ENCODE results near the gene ITIH4.

The ITIH4 gene

DNA sequence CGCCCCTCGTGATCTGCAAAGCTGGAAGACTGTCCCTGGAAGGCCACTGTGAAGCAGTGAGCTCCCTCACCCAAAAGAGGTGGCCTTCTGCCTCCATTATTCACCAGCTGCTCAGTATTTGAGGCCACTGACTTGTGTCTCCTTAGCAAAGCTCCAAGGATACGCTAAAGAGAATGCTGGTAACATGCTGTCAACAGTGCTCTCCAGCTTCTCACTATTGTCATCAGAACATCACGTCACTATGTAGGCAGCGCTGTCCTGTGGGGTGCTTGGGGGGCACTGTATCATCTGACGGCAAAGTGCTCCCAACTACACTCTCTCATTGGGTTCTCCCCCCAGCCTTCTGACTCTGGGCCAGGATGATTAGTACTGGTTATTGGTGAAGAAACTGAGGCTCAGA is 14.3 kb downstream of the ITIH4 start:
- no peak for FAIRE-seq
- no peak for DNase-seq (ENCODE audit: insufficient read length, low spot score)
- no peak for TF ChIP-seq POLR2A (IDR thresholded peaks at IDR 0.05; ENCODE audit: low read depth, low read length)

DNA sequence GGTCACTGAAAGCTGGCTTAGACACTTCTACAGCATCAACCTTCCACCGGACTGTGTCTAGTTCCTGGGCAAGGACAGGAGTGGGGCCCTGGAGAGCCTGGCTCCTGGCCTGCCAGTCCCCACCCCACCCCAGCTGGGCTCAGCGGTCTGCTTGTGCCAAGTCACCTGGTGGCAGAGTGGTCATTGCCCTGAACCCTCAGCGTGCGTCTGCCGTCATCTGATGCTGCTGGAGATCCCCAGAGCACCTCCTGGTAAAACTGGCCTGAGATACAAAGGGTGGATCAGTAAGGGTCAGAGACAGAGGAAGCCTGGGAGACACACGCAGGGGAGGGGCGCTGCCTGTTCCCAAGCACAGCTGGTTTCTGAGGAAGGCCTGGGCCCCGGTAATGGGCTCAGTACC is 16.7 kb downstream of the ITIH4 start:
- FAIRE-seq (no peak), DNase-seq (ENCODE audit: insufficient read length, low spot score) (no peak)
- no peak for TF ChIP-seq POLR2A (IDR thresholded peaks at IDR 0.05; ENCODE audit: low read depth, low read length)

DNA sequence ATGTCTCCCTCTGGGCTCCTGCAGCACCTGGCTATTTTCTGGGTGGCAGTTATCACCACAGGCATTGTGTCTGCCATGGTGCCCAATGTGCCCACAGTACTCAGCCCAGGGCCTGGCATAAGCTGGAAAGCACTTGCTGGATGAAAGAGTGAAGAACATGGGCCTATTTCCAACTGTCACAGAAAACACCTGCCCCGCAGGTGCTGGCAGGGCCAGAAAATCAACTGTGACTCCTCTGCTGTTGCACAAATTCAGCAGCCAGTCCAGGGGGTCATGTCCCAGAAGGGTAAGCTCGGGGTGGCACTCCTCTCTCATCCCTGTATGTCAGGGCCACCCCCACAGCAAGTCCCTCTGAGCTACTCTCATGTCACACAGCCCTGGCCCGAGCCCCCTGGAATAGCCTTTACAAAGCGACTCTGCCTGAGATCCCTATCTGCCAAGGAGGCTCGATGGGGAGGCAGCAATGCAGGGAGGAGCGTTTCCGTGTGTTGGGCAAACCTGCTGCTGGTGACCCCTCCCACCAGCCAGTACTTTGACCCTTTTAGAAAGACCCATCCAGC is 18.9 kb downstream of the ITIH4 start:
- FAIRE-seq (no peak), DNase-seq (ENCODE audit: insufficient read length, low spot score) (no peak)
- TF ChIP-seq POLR2A (IDR thresholded peaks at IDR 0.05; ENCODE audit: low read depth, low read length), result no peak

DNA sequence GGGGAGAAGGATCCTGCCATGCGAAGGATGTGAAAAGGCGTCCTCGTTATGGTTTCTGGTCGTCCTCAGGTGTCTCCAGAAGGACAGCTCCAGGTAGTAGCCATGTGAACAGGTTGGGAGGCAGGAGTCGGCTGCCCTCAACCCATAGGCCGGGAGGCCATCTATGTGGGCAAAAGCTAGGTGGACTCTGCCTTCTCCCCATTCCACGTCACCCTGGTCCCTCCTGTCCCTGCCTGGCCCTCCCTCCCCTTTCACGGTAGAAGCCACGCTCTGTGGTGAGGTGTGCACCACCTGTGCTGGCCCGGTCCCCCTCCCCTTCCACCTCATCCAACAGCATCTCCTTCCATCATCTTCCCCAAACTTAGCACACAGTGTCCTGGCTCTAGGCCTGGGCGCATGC is 19.5 kb downstream of the ITIH4 start:
- FAIRE-seq (no peak), DNase-seq (ENCODE audit: insufficient read length, low spot score) (no peak)
- no peak for TF ChIP-seq POLR2A (IDR thresholded peaks at IDR 0.05; ENCODE audit: low read depth, low read length)

DNA sequence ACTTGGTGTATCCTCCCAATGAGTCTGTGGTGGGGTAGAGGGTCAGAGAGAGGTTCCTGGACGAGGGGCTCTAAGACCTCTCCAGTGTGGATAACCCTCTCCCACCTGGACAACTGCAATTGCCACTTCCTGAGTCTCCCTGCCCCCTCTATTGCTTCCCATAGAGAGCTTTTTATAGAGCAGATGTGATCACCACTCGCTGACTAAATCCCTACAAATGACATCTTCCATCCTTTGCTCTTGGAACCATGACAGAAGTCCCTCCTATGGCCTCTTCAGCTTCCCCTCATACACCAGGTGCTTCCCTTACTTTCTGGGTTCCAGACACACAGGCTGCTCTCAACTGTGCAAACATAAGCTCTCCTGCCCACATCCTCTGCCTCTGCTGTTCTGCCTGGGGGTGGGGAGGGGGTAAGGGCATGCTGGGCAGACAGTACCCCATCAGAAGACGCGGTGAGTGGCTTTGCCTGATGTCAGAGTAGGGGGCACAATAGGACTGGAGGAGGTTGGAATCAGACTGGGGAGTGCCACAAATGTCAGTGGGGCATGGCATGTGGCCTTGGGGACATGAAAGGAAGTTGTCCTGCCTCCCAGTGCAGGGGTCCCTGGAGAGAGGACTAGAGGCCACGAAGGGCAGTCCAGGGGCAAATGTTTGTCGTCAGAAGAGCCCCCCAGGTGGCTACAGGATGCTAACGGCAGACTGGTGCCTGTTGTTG is 20.7 kb downstream of the ITIH4 start:
- DNase-seq (ENCODE audit: insufficient read length, low spot score), result no peak
- no peak for TF ChIP-seq POLR2A (IDR thresholded peaks at IDR 0.05; ENCODE audit: low read depth, low read length)

DNA sequence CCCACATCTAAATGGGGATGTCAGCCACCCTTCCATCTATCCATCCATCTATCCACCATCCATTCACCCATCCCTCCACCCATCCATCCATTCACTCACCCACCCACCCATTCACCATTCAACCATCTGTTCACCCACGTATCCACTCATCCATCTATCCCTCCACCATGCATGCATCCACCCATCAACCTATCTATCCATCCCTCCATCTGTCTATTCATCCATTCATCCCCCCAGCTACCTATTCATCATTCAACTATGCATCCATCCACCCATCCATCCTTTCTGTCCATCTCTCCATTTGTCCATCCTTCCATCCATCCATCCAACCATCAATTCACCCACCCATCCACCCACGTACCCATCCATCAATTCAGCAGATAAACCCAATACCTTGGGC is 21.3 kb downstream of the ITIH4 start:
- DNase-seq (ENCODE audit: insufficient read length, low spot score), result no peak
- no peak for FAIRE-seq
- TF ChIP-seq POLR2A (IDR thresholded peaks at IDR 0.05; ENCODE audit: low read depth, low read length), result no peak

More for the DNA sequence above, 20.7 kb downstream of the ITIH4 start:
- FAIRE-seq, result no peak

DNA sequence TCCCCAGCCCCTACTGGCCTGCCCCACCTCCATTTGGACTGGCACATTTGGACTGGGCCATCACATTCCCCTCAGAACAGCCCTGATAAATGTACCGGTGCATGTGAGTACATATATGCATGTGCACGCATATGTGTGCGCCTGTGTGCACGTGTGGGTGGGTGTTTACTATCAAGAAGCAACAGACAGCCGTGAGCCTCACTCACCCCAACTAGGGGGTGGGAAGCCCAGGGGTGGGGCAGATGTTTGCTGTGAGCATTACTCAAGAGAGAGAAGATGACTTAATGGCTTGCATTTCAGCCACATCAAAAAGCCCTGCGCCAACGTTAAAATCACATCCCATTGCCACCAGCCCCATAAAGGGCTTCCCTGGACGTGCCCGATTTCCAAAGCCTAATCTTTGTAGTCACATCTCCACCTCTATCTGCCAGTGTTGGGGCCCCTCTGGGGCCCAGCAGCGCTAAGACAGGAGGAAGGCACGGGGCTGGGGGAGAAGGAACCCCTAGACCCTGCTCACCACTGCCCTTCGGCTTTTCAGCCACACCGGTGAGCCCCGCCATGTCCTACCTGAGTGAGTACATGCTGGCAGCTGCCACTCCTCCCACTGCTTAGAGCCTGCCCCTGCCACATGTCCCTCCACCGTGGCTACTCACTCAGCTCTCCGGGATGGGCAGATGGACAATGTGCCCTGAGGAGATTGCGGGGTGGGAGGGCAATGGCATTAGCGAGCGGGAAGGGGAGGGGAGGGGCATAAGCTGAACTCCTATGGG is 25.0 kb downstream of the ITIH4 start:
- no peak for FAIRE-seq
- no peak for DNase-seq (ENCODE audit: insufficient read length, low spot score)
- no peak for TF ChIP-seq POLR2A (IDR thresholded peaks at IDR 0.05; ENCODE audit: low read depth, low read length)

DNA sequence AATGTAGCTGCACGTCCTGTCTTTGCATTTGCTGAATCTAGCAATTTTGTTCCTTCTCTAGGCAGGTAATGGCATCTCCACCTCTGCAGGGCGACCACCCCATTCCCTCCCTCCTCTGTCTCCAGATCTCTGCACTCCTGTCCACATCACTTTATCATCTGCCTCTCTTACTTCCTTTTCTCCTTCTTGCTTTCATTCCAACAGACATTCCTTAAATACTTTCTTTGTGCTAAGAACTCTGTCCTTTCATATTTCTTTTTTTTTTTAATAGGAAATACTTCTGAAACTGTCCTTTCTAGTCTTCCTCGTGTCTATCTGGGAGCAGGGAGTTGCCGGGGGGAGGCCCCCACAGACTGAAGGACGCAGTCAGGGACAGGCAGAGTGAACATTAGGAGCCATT is 28.6 kb downstream of the ITIH4 start:
- DNase-seq (ENCODE audit: insufficient read length, low spot score) (no peak), FAIRE-seq (no peak)
- TF ChIP-seq POLR2A (IDR thresholded peaks at IDR 0.05; ENCODE audit: low read depth, low read length), result no peak

DNA sequence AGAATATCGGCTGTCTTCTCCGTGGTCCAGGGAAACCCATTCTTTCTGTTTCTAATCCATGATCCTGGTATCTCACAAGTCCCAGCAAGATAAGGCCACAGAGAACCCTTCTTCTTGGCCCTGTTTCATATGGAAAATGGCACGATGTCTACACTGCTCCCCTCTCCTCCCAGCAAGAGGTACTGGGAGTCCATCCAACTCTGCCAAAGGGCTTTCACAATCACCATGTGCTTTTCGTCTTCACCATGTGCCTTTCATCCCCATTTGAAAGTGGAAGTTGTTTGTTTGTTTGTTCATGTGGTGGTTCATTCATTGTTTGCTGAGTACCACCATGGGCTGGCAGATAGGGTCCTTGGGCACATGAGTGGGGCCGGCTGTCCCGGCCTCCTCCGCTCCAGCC is 30.4 kb downstream of the ITIH4 start:
- no peak for TF ChIP-seq POLR2A (IDR thresholded peaks at IDR 0.05; ENCODE audit: low read depth, low read length)
- FAIRE-seq, result no peak

DNA sequence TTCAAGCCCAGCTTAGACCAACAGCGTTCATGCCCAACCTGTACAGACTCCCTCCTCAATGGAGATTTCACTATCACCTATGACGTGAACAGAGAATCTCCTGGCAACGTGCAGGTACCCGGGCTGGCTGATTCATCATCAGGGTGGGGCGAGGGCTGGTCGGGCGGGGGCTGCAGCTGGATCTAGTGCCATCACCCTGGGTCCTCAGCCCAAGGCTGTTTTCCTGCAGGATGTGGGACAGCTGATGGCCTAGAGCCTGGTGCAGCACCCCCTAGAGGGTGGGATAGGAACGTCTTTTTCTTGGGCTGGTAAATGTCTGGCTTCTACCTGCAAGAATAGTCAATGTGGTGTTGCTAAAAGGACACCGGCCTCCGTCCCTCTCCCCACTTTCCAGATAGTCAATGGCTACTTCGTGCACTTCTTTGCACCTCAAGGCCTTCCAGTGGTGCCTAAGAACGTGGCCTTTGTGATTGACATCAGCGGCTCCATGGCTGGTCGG is 31.4 kb downstream of the ITIH4 start:
- DNase-seq (ENCODE audit: insufficient read length, low spot score), result peak; percentile 66
- FAIRE-seq, result no peak
- no peak for TF ChIP-seq POLR2A (IDR thresholded peaks at IDR 0.05; ENCODE audit: low read depth, low read length)

More for the DNA sequence above, 30.4 kb downstream of the ITIH4 start:
- no peak for DNase-seq (ENCODE audit: insufficient read length, low spot score)

DNA sequence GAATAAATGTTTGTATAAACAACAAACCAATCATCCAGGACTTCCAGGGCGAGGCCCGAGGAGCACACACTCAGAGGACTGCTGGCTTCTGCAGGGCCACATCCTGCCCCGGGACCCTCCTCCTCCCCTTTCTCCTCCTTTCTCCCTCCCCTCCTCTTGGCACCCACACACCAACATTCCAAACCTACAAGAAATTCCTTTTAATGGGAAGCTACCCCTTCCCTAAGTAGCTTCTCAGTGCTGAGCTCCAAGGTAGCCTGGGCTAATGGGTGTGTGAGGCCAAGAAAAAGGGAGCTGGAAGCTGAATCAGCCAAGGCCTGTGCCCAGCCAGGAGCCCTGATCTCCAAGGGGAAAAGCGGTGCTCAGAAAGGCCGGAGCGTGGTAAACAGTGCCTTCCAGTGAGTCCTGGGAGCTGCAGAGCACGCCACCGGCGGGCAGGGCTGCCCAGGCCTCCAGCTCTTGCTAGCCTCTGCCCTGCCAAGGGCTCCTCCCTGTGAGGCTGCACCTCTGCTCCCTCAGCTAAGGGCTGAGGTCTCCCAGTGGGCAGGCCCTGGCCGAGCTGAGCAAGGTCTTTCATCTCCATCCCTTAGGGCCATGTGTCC is 32.0 kb downstream of the ITIH4 start:
- TF ChIP-seq POLR2A (IDR thresholded peaks at IDR 0.05; ENCODE audit: low read depth, low read length), result no peak
- FAIRE-seq, result no peak

DNA sequence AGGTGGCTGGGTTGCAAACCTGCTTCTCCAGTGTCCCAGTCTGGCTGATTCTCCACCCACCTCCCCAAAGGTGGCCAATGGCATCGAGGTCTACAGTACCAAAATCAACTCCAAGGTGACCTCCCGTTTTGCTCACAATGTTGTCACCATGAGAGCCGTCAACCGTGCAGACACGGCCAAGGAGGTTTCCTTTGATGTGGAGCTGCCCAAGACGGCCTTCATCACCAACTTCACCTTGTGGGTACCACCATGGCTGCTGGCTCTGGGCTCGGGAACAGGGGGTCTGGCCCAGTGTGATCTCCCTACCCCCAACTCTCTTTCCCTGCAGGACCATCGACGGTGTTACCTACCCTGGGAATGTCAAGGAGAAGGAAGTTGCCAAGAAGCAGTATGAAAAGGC is 34.1 kb downstream of the ITIH4 start:
- TF ChIP-seq POLR2A (IDR thresholded peaks at IDR 0.05; ENCODE audit: low read depth, low read length), result no peak
- DNase-seq (ENCODE audit: insufficient read length, low spot score) (no peak), FAIRE-seq (no peak)

More for the DNA sequence above, 32.0 kb downstream of the ITIH4 start:
- DNase-seq (ENCODE audit: insufficient read length, low spot score), result no peak

DNA sequence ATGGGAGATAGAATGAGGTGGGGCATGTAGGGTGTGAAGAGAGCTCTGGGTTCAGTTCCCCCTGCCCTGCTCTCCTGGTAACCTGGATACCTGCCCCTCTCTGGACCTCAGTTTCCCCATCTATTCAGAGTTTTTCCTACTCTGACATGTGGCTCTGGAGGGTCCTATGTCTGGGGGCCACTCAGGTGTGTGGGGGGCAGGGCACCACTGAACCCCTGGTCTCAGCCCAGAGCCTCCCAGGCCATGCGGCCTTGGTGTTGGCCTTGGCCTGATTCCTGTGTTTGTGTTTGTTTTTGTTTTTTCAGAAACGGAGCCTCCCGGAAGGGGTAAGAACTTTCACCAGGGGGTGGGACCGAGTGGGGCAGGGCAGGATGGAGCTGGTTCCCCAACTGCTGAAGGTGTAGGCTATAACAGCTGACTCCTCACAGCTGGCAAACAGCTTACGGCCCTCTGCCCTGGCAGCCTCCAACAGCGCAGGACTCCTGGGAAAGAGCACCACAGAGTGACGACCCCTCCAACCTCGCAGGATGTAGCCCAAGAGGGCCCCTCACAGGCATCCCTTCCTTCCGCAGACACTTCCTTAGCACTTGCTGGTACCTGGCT is 35.1 kb downstream of the ITIH4 start:
- no peak for FAIRE-seq
- no peak for DNase-seq (ENCODE audit: insufficient read length, low spot score)
- TF ChIP-seq POLR2A (IDR thresholded peaks at IDR 0.05; ENCODE audit: low read depth, low read length), result no peak

DNA sequence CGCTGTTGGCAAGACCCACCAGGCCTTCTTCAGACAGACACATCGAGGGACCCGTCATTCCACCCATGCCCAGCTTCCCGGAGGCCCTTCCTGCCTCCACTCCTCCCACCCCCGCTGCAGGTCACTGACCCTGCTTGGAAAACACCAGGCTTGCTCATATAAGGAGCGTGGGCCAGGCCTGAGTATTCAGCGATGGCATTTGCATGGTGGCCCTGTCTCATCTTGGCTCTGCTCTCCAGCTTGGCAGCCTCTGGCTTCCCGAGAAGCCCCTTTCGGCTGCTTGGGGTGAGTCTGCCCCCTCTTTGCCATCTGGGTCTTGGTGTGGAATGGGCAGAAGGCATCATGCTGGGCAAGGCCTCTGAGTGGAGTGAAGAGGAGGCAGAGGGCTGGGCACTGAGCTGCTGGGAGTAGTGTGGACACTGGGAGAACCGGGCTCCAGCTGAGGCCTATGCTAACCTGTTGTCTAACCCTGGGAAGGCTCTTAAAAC is 35.8 kb downstream of the ITIH4 start, which contains the start of gene ITIH3:
Gene ITIH3 (plus strand): TSS at position 185 of the 488 bp plus-strand sequence. CDS start 8 bp downstream, at position 193.
- FAIRE-seq (no peak), DNase-seq (ENCODE audit: insufficient read length, low spot score) (no peak)
- TF ChIP-seq POLR2A (IDR thresholded peaks at IDR 0.05; ENCODE audit: low read depth, low read length), result no peak

All from H54 (cell line).